Large intestine (tissue), 1 donor: ENCODE data around the gene NARS2. TPM values are rescaled to one million over a fixed set of nuclear protein-coding genes. Genes with fewer than 3 reads are reported as not detected.

Experiments
- polyA plus RNA-seq: library from polyadenylated mRNA; unstranded; fragments of 120-200 nt; gene quantifications from one replicate; pipeline ENCODE4 v1.2.1, GENCODE V29; 2013

The NARS2 gene
- polyA plus RNA-seq, 1 donor, result 15.4 TPM

Other genes starting within 250 kb of the NARS2 start
- 10.7 TPM for gene GAB2, start 157.0 kb downstream of the NARS2 start, polyA plus RNA-seq